ENCODE results near the gene PCNT. TPM values are rescaled to one million over a fixed set of nuclear protein-coding genes. Genes with fewer than 3 reads are reported as not detected.

Gene PCNT
- total RNA-seq, 3 donors from 2014 or later, result 25.2 to 31.0 (median 28.5) TPM

DNA sequence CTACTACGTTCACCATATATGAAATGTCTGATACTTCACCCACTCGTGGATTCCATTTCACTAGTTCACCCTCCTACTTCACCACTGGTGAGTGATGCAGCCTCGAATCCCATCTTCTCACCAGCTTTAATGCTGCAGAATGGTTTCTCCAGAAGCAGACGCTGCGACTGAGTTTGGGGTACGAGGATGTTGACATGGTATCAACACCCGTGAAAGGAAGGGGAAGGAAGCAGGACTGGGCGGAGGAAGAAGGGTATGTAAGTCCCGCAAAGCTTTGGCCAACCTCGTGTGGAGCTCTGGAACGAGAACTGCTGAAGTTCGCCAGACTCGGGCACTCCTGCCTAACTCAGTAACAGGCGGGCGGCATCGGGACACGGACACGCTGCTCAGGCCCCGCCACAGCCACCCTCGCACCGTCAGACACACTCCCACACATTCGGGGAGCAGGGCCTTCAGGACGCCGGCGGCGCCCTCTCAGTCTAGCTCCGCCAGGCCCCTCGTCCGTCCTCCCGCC lies 133.9 kb downstream of the PCNT start:
- Histone ChIP-seq H3K4me3 (peak overlapping the region; percentile 96), H3K27me3 (no peaks in the 10 kb centered on the region), H3K36me3 (no peaks in the 10 kb centered on the region), H3K27ac (peak overlapping the region; percentile 85 to 88), H3K9me3 (no peaks in the 10 kb centered on the region), H3K4me1 (peaks cover 0 to 3% of the 10 kb centered on the region in 2 donors)
- no peak for DNase-seq (ENCODE audit: low spot score in 2 of 2)
- no peak for TF ChIP-seq CTCF (IDR thresholded peaks at IDR 0.05)
- no peak for TF ChIP-seq POLR2AphosphoS5 (IDR thresholded peaks at IDR 0.05)
- no peak for TF ChIP-seq POLR2A (IDR thresholded peaks at IDR 0.05)
- intact Hi-C loops (cut with DNase I; ENCODE audit: low total_unique reads), result loop anchor here (2.0 kb wide), 1 partner anchor 37 kb away; no protein-coding TSS in a partner anchor

DNA sequence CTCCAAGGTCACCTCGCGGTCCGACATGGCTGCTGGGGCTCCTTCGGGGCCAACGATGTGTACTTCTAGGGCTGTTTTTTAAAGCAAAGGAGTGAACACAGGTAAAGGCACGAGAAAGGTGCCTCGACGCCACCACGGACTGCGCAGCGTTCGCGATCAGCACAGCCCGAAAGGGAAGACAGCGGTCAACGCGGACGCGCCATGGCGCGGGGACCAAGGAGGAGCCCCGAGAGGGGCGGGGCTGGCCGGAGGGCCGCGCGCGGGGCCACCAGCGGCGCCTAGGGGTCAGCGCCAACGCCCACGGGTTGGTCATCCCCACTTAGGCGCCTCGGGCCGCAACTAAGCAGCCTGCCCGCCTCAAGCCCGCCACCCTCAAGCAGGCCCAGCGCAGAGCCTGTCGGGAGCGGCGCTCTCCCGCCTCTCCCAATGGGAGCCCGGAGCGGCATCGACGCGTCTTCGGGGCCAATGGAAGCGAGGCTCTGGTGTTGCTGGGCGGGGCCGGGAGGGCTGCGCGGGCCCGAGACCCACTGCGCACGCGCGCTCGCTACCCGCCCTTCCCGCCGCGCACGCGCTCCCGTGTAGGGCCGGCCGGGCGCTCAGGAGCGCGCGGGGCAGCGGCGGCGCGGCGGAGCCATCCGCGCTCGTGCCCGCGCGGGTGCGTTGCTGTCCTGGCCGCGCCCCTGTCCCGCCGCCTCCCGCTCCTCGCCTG lies 134.5 kb downstream of the PCNT start, which contains the start of gene DIP2A:
Gene DIP2A, plus strand, starts transcription at position 577 of the 709 bp plus-strand sequence. CDS start 241 bp downstream, outside the sequence.
- H3K27ac ChIP-seq, result peak within 1 kb of the TSS; percentile 85 to 88
- DNase-seq (ENCODE audit: low spot score in 2 of 2), result peak; percentile 89 to 92
- peak within 1 kb of the TSS; percentile 96 for H3K4me3 ChIP-seq
- H3K27me3 ChIP-seq, result no peaks in the 10 kb centered on the region
- no peaks in the 10 kb centered on the region for H3K36me3 ChIP-seq
- peaks cover 0 to 3% of the 10 kb centered on the region in 2 donors for H3K4me1 ChIP-seq
- intact Hi-C loops (cut with DNase I; ENCODE audit: low total_unique reads), result no loop called here
- peak; percentile 58 to 84 (median 58) for TF ChIP-seq POLR2AphosphoS5 (IDR thresholded peaks at IDR 0.05)
- peak; percentile 72 for TF ChIP-seq POLR2A (IDR thresholded peaks at IDR 0.05)
- TF ChIP-seq CTCF (IDR thresholded peaks at IDR 0.05), result no peak
- H3K9me3 ChIP-seq, result no peaks in the 10 kb centered on the region

- H3K4me3 ChIP-seq, result peak overlapping the region; percentile 96
- H3K27ac ChIP-seq, result peak overlapping the region; percentile 85 to 88
- H3K9me3 ChIP-seq, result no peaks in the 10 kb centered on the region
- DNase-seq (ENCODE audit: low spot score in 2 of 2), result no peak
- peaks cover 0 to 3% of the 10 kb centered on the region in 2 donors for H3K4me1 ChIP-seq
- intact Hi-C loops (cut with DNase I; ENCODE audit: low total_unique reads), result no loop called here
- TF ChIP-seq POLR2AphosphoS5 (IDR thresholded peaks at IDR 0.05), result no peak
- TF ChIP-seq POLR2A (IDR thresholded peaks at IDR 0.05), result no peak
- TF ChIP-seq CTCF (IDR thresholded peaks at IDR 0.05), result no peak
- no peaks in the 10 kb centered on the region for H3K36me3 ChIP-seq
- no peaks in the 10 kb centered on the region for H3K27me3 ChIP-seq
Measured at GRCh38 chr21:46459024-46459355, 135.0 kb downstream of the PCNT start.

DNA sequence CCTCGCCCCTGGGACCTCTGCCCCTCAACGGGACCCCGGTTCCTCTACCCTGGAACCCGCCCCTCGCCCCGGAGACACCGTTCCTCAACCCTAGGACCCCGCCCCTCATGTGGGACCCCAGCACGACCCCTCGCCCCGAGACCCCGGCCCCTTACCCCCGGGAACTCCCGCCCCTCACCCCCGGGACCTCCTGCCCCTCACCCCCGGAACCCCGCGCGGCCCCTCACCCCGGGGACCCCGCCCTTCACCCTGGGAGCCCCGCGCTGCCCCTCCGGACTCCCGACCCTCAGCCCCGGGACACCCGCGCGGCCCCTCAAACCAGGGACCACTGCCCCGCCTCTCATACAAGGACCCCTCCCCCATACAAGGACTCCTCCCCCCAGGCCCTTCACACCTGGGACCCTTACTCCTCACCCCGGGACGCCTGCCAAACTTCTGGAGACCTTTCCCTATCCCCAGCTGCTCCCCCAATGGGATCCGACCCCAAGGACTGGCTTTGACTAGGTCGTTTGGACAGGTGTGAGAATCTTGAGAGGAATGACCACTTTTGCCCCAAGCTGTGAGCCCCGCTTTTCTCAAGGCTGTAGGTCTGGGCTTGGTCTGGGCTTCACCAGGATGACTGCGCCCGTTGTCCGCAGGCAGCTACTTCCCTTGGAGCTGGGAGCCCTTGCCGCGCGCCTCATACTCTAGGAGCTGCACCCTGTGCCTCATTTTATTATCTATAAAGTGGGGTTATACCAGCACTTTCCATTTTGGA lies 135.6 kb downstream of the PCNT start:
- Histone ChIP-seq H3K4me3 (peak overlapping the region; percentile 96), H3K36me3 (no peaks in the 10 kb centered on the region), H3K4me1 (peaks cover 0 to 3% of the 10 kb centered on the region in 2 donors), H3K9me3 (no peaks in the 10 kb centered on the region), H3K27ac (peak overlapping the region; percentile 85 to 88), H3K27me3 (no peaks in the 10 kb centered on the region)
- TF ChIP-seq CTCF (IDR thresholded peaks at IDR 0.05), result no peak
- TF ChIP-seq POLR2A (IDR thresholded peaks at IDR 0.05), result no peak
- TF ChIP-seq POLR2AphosphoS5 (IDR thresholded peaks at IDR 0.05), result no peak
- intact Hi-C loops (cut with DNase I; ENCODE audit: low total_unique reads), result loop anchor here (5.0 kb wide), 1 partner anchor 322 kb away; no protein-coding TSS in a partner anchor
- DNase-seq (ENCODE audit: low spot score in 2 of 2), result peak in 1 of 2 donors; percentile 27

All from breast epithelium (tissue), 4 donors.